Esophagus squamous epithelium (tissue), 4 donors: ENCODE measurements around the gene EBNA1BP2.

ENCODE experiments used
- POLR2A ChIP-seq, 4 donors: fragments of 450-650 bp; IDR thresholded peaks; one replicate each; pipeline ENCODE4 v1.6.1; 2017; ENCODE audit warnings: antibody characterized with exemption in 4 of 4, mild to moderate bottlenecking in 4 of 4, moderate library complexity in 3 of 4
- TF ChIP-seq, protein P1 (sequence below), 6 experiments: fragments of 450-650 bp in 4 of 6; fragments of 200-600 bp in 2 of 6; sonication (generic) in 2 of 6; IDR thresholded peaks; one replicate each; pipeline ENCODE4 v1.5.1; 2016 to 2019; ENCODE audit warnings: antibody characterized with exemption in 6 of 6, mild to moderate bottlenecking in 4 of 6, moderate library complexity in 4 of 6

GRCh38 chr1:43217747-43218146 is 45.7 kb upstream of the EBNA1BP2 start:
- TF ChIP-seq, protein P1, sequence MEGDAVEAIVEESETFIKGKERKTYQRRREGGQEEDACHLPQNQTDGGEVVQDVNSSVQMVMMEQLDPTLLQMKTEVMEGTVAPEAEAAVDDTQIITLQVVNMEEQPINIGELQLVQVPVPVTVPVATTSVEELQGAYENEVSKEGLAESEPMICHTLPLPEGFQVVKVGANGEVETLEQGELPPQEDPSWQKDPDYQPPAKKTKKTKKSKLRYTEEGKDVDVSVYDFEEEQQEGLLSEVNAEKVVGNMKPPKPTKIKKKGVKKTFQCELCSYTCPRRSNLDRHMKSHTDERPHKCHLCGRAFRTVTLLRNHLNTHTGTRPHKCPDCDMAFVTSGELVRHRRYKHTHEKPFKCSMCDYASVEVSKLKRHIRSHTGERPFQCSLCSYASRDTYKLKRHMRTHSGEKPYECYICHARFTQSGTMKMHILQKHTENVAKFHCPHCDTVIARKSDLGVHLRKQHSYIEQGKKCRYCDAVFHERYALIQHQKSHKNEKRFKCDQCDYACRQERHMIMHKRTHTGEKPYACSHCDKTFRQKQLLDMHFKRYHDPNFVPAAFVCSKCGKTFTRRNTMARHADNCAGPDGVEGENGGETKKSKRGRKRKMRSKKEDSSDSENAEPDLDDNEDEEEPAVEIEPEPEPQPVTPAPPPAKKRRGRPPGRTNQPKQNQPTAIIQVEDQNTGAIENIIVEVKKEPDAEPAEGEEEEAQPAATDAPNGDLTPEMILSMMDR (IDR thresholded peaks at IDR 0.05) = no peak
- no peak for TF ChIP-seq POLR2A (IDR thresholded peaks at IDR 0.05)
